Esophagus muscularis mucosa (tissue), 3 donors: ENCODE results near the gene ZNF365.

Source experiments
- CTCF ChIP-seq, 3 experiments: fragments of 200-600 bp in 2 of 3; fragments of 450-650 bp in 1 of 3; sonication (generic) in 2 of 3; IDR thresholded peaks; one replicate each; pipeline ENCODE4 v1.5.1; 2017 to 2019; ENCODE audit warnings: antibody characterized with exemption in 3 of 3, mild to moderate bottlenecking in 2 of 3, moderate library complexity in 1 of 3
- POLR2A ChIP-seq: fragments of 450-650 bp; IDR thresholded peaks from one replicate; pipeline ENCODE4 v1.6.1; 2017; ENCODE audit warnings: antibody characterized with exemption, moderate library complexity, mild to moderate bottlenecking, low read depth
- POLR2AphosphoS5 ChIP-seq, 2 donors: sonication (generic); formaldehyde crosslinking; IDR thresholded peaks; one replicate each; pipeline ENCODE4 v1.6.1; 2017; ENCODE audit warnings: antibody characterized with exemption in 2 of 2

GRCh38 chr10:62373639-62373994 lies 552 bp upstream of the ZNF365 start:
- no peak for TF ChIP-seq CTCF (IDR thresholded peaks at IDR 0.05)
- no peak for TF ChIP-seq POLR2A
- no peak for TF ChIP-seq POLR2AphosphoS5 (IDR thresholded peaks at IDR 0.05)
